ENCODE results near the gene PORCN.

The PORCN gene

GRCh38 chrX:48476919-48477318, 31.9 kb upstream of the PORCN start:
- DNase-seq (ENCODE audit: low read depth) = no peak

GRCh38 chrX:48477960-48478755, 30.6 kb upstream of the PORCN start:
- DNase-seq (ENCODE audit: low read depth) = no peak

- no peak for DNase-seq (ENCODE audit: low read depth)
These were observed 30.0 kb upstream of the PORCN start for GRCh38 chrX:48478806-48479205.

GRCh38 chrX:48480142-48480541, 28.6 kb upstream of the PORCN start:
- DNase-seq (ENCODE audit: low read depth) = no peak

GRCh38 chrX:48480583-48480982, 28.2 kb upstream of the PORCN start:
- no peak for DNase-seq (ENCODE audit: low read depth)

- no peak for DNase-seq (ENCODE audit: low read depth)
These were observed 26.3 kb upstream of the PORCN start for GRCh38 chrX:48482526-48482925.

- DNase-seq (ENCODE audit: low read depth) = no peak
These were observed 21.4 kb upstream of the PORCN start for GRCh38 chrX:48487362-48487798.

- no peak for DNase-seq (ENCODE audit: low read depth)
These were observed 20.8 kb upstream of the PORCN start for GRCh38 chrX:48488034-48488433.

GRCh38 chrX:48489296-48489695, 19.5 kb upstream of the PORCN start:
- DNase-seq (ENCODE audit: low read depth) = no peak

GRCh38 chrX:48489892-48490291, 18.9 kb upstream of the PORCN start:
- no peak for DNase-seq (ENCODE audit: low read depth)

GRCh38 chrX:48490661-48491060, 18.1 kb upstream of the PORCN start:
- no peak for DNase-seq (ENCODE audit: low read depth)

- no peak for DNase-seq (ENCODE audit: low read depth)
These were observed 17.0 kb upstream of the PORCN start for GRCh38 chrX:48491809-48492208.

GRCh38 chrX:48492293-48492910, 16.4 kb upstream of the PORCN start:
- no peak for DNase-seq (ENCODE audit: low read depth)

GRCh38 chrX:48493890-48494364, 14.9 kb upstream of the PORCN start:
- DNase-seq (ENCODE audit: low read depth) = no peak

- no peak for DNase-seq (ENCODE audit: low read depth)
These were observed 12.1 kb upstream of the PORCN start for GRCh38 chrX:48496660-48497059.

- DNase-seq (ENCODE audit: low read depth) = no peak
These were observed 10.9 kb upstream of the PORCN start for GRCh38 chrX:48497871-48498270.

GRCh38 chrX:48498374-48498809, 10.4 kb upstream of the PORCN start:
- no peak for DNase-seq (ENCODE audit: low read depth)

GRCh38 chrX:48504261-48504660, 4.5 kb upstream of the PORCN start:
- no peak for DNase-seq (ENCODE audit: low read depth)

GRCh38 chrX:48505481-48505880, 3.3 kb upstream of the PORCN start:
- no peak for DNase-seq (ENCODE audit: low read depth)

- no peak for DNase-seq (ENCODE audit: low read depth)
These were observed 1.5 kb upstream of the PORCN start for GRCh38 chrX:48507246-48507645.

- no peak for DNase-seq (ENCODE audit: low read depth)
These were observed 426 bp downstream of the PORCN start for GRCh38 chrX:48509245-48509590.

- DNase-seq (ENCODE audit: low read depth) = no peak
These were observed 827 bp downstream of the PORCN start for GRCh38 chrX:48509619-48510018.

- DNase-seq (ENCODE audit: low read depth) = no peak
These were observed 2.8 kb downstream of the PORCN start for GRCh38 chrX:48511560-48511959.

Data from activated T-cell treated with anti-CD3 and anti-CD28 coated beads for 1 hour (primary cell).